NCI-H2227 treated with DMSO at 0.1 percent for 48 hours (cell line): ENCODE data around the gene BRPF1.
A peak's percentile ranks its signal among the peaks of the same experiment; 100 is the strongest.

Source experiments
- DNase-seq: peaks from one replicate; lab custom pipeline; 2025; lab: John Stamatoyannopoulos, UW

Gene BRPF1, protein sequence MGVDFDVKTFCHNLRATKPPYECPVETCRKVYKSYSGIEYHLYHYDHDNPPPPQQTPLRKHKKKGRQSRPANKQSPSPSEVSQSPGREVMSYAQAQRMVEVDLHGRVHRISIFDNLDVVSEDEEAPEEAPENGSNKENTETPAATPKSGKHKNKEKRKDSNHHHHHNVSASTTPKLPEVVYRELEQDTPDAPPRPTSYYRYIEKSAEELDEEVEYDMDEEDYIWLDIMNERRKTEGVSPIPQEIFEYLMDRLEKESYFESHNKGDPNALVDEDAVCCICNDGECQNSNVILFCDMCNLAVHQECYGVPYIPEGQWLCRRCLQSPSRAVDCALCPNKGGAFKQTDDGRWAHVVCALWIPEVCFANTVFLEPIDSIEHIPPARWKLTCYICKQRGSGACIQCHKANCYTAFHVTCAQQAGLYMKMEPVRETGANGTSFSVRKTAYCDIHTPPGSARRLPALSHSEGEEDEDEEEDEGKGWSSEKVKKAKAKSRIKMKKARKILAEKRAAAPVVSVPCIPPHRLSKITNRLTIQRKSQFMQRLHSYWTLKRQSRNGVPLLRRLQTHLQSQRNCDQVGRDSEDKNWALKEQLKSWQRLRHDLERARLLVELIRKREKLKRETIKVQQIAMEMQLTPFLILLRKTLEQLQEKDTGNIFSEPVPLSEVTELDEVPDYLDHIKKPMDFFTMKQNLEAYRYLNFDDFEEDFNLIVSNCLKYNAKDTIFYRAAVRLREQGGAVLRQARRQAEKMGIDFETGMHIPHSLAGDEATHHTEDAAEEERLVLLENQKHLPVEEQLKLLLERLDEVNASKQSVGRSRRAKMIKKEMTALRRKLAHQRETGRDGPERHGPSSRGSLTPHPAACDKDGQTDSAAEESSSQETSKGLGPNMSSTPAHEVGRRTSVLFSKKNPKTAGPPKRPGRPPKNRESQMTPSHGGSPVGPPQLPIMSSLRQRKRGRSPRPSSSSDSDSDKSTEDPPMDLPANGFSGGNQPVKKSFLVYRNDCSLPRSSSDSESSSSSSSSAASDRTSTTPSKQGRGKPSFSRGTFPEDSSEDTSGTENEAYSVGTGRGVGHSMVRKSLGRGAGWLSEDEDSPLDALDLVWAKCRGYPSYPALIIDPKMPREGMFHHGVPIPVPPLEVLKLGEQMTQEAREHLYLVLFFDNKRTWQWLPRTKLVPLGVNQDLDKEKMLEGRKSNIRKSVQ (N-terminal part only)

DNA sequence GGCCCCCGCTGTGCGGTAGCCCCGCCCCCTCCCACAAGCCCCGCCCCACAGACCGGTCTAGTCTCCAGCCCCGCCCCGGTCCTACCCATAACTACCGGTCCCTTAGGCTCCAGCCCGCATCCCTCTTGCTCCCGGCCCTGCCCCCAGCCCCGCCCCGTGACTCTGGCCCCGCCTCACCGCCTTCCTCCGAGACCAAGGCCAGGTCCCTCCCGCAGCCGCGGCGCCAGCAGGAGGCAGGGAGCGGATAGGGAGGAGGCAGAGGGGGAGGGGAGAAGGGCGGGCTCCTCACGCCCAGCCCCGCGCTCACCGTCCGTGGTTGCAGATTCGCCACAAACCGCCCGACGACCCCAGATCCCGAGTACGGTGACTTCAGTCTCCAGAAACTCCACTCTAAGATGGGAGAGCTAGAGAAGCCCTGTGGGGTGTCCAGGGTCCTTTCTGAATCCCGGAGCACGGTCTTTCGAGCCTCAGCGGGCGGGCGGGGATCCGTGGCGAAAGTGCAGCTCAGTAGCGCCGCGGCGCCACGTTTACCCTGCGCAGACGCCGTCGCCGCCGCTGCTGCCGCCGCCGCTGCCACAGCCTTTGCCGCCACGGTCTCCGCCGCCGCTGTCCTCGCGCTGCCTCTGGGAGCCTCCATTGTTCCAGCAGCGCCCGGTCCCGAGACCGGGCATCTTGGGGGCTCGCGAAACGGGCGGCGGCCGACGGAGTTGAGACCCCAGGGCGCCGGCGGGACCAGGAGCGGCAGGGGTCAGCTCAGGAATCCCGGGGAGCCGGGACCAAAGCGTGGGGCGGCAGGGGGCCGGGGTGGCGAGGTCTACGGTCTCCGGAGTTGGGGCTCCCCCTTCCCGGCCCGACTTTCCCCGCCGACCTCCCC lies at the start of gene BRPF1:
TSS of gene BRPF1 (plus strand) at position 530 of the 874 bp plus-strand sequence. CDS start 2,406 bp downstream, outside the sequence.
- peak; percentile 87 for DNase-seq

DNA sequence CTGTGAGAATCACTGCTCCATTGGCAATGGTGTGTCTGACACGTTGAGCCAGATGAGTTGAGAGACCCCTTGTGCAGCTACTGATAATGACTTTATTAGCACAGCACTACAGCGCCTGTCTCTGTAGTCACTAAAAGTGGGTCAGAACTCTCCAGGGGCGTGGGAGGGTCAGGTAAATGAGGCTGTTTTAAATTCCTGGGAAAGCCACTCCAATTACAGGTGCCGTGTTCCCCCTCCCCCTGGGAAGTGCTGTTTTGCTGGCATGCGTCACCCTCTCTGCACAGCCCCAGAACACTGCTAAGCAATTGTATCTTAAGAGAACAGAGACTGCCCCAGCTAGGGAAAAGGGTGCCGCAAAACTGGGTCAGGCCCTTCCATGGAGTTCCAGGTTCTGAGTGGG lies 49.4 kb upstream of the BRPF1 start:
- no peak for DNase-seq

DNA sequence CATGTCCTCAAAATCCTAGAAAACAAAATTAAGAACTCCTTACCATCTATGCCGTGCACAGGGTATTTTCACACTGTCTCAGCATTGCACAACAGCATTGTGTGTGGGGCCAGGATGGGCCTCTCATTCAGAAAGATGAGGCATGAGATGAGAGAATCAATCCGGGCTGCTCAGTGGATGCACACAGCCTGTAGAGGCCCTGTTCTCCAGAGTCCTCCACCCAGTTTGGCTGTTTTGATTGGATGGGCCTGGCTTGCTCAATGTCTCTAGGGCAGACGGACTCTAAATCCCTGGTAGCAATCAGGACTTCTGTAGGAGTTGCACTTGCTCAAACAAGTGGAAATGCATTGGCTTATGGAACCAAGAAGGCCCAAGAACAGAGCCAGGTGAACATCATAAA lies 48.1 kb upstream of the BRPF1 start:
- DNase-seq = no peak

DNA sequence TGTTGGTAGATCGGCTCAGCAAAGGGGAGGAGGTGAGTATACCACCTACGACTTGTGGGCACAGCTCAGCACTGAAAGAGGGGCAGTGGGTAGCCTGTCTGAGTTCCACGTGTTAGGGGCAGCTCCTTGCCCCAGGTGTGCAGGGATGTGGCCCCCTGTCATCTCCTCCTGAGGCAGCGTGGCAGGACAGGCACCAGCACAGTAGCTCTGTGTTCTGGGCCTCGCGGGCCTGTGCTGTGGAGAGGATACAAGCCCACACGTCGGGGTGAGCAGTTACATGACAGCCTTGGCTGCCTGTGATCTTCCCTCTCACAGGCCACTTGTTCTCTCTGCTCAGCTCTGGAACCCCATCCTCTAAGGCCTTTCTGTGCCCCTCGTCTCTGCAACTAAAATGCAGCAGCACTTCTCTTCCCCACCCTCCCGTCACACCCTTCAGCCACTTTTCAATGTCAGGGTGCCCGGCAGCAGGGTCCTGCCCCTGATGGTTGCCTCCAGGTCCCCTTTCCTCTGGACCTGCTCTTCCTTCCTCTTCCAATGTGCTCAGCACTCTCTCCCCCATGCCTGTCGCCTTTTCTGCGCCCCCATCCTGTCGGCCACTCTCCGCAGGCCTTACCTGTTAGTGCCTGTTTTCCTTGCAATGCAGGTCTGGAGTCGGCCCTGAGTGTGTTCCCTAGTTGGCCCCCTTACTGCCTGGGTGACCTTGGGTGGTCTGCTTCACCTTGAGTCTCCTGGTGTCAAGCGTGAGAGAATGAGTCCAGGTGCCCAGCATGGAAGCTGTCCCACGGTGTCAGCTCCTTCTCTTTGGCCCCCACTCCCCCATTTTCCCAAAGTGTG lies 46.1 kb upstream of the BRPF1 start:
- DNase-seq = no peak

DNA sequence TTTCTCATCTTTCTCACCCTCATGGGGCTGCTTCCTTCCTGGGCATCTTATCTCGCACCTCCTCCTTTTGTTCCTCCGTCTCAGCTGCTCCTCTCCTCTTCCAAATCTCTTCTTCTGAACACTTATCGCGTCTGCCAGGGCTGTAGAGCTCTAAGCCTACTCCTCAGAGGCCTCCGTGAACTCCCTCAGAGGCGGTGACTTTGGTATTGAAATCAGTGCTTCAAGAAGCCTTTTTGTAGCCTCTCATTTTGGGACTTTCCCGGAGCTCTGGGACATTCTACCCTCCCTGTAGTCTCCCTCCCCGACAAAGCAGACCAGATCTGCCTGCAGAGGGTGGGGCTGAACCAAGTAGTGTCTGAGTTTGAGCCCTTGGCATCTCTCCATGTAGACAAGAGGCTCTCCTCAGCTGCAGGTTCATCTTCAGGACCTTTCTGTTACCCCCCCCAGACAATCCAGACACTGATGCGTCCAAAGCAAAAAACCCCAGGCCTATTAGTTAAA lies 45.4 kb upstream of the BRPF1 start:
- no peak for DNase-seq

DNA sequence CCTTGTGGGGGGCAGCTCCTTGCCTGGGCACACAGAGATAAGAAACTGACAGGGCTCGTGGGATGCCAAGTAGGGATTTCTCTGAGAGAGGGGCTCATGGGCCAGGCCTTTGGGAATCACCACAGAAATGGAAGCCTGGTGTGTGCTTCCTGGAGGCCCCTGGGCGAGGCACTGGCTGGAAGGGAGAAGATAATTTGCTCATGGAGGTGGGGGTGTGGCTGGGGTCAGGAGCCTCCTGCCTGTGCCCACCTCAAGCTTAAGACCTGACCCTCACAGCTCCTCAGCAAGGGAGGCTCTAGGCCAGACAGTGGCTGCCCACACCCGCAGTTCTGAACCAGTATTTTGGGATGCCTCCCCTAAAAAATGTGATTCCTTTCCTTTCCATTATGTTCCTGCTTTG lies 44.8 kb upstream of the BRPF1 start:
- DNase-seq = no peak

DNA sequence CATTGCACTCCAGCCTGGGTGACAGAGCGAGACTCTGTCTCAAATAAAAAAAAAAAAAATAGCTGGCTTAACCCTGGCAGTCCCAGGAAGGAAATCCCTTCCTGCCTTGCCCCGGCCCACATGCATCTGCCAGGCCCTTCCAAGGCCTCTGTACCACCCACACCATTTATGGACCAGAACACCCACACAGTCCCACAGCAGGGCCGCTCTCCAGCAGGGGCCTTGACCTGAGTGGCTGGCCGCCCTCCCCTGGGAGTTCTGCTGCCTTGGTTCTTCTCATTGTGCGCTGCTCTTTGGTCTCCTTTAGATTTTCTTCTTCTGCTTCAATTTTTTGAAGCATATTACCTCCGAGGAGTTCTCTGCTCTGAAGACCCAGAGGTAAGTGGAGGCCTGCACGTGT lies 44.0 kb upstream of the BRPF1 start:
- no peak for DNase-seq

DNA sequence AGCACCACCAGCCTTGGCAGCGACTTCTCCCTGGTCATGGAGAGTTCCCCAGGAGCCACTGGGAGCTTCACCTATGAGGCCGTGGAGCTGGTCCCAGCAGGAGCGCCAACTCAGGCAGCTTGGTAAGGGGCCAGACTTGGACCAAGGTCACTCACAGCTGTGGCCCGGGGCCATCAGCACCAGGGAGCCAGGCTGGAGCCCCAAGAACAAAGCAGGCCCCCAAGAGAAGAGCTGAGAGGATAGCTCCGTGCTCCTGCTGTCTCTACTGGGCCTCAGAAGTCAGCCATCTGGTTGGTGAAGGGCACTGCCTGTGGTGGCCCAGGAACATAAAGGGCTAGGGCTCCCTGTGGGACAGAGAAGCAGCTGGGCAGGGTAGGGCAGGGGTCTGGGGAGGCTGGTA lies 42.6 kb upstream of the BRPF1 start:
- DNase-seq = no peak

DNA sequence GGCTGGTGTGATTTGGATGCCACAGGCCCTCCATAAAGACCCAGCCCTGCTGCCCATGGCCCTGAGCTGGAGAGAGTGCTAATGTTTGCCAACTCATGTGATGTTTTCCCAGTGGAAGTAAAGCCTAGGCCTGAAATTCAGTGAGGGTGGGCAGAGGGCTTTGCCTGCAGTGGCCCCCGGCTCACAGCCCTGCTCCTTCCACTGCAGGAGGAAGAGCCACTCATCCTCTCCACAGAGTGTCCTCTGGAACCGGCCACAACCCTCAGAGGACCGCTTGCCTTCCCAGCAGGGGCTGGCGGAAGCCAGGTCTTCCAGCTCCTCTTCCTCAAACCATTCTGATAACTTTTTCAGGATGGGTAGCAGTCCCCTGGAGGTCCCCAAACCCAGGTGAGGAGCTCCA lies 41.8 kb upstream of the BRPF1 start:
- DNase-seq = no peak

DNA sequence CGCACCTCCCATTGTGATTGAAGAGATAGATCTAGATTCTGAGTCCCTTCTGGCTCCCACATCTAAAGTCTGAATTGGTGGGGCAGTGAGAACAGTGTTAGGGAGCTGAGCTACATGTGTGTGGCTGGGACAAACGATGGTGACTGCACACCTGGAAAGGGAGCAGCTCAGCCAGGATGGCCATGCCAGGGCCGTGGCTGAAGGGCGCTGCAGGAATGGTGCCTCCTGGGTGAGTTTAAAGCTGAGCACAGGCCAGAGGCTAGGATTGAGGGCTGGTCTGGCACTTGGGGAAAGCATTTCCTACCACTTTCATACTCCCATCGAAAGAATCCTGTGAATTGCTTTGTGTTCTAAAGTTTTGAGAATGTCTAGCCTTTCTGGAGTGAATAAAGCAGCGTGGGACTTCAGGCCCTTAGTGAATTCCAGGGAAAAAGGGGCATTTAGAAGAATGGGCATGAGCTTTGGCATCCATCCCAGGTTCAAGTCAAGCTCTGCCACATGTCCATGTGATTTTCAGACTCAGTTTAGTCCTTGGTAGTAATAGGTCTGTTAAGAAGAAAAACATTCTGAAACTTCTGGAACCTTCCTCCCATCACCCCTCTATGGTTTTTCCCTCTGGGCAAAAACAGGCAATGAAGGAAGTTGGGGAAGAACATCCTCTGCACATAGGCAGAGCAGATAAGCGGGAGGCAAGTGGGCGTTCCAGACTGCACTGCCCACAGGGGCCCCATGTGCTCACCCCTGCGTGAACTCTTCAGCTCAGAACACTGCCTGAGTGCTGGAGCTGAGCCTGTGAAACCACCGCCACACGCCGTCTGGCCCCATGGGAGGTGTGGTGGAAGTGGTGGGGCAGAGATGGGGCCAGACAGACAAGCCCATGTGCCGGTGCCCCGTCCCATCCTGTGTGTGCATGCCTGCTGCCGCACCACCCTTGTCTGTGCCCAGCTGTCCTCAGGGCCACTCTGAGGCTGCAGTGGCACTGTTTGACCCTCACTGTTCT lies 40.8 kb upstream of the BRPF1 start:
- DNase-seq = no peak

DNA sequence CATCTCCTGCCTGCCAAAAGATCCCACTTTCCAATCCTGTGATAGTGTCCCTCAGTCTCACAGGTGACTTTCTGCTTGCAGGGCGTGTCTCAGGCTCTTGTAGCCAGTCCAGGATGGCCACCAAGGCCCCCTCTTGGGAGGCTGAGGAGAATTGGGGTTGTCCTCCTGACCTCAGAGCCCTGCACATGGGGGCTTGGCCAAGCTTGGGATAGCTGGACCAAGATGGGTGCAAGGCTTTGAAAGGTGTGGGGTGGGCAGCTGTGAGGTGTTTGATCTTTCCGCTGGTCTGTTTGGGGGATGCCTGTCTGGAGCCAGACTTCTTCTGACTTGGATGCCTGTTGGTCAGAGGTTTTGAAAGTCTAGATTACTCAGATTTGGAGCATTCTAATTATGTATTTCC lies 39.9 kb upstream of the BRPF1 start:
- no peak for DNase-seq

DNA sequence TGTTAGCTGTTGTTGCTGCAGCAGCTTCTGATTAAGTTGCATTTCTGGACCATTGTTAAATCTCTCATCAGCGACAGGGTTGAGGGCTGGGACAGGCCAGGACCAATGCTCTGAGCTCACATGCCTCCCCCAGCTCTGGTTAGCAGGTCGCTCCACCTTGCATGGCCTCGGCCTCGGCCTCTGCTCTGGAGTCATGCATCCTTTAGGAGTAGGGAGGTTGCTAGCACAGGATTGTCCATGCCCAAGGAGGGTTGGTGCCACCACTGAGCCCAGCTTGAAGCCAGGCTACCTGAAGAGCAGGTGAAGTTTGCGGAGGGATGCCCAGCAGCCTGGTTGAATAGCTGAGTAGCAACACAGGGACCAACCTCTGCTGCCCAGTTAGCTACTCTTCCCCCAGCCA lies 39.1 kb upstream of the BRPF1 start:
- DNase-seq = no peak

DNA sequence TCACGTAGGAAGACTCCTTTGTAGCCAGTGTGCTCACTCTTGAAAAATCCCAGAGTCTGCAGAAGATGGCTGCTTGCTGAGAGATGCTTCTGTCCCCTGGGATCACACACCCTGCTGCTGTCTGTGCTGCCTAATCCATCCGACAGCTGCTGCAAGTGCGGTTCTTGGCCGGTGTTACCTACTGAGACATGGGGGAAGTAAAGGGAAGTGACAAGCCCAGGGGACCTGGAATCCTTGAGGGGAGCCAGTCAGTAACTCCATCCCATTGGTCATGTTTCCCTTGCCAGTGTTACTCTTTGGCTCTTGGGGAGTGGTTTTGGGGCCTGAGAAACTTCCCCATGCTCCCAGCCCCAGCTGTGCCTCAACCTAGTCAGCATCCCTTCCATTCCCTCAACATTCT lies 36.2 kb upstream of the BRPF1 start:
- no peak for DNase-seq

DNA sequence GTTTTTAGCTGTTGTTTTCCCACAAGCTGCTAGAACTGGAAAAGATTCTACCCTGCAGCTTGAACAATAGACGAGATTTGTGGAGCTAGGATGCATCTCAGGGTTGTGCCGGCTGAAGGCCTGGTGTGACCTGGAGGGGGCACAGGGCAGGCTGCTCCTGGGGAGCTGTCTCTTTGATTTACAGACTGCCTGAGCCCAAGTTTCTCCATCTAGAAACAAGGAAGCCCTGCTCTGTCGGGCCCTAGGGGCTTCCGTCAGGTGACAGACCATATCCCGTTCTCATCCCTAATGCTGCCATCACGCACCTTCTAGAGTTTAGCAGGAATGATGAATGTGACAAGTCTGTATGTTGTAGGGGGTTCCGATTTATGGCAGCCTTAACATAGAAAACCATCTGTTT lies 35.8 kb upstream of the BRPF1 start:
- no peak for DNase-seq

DNA sequence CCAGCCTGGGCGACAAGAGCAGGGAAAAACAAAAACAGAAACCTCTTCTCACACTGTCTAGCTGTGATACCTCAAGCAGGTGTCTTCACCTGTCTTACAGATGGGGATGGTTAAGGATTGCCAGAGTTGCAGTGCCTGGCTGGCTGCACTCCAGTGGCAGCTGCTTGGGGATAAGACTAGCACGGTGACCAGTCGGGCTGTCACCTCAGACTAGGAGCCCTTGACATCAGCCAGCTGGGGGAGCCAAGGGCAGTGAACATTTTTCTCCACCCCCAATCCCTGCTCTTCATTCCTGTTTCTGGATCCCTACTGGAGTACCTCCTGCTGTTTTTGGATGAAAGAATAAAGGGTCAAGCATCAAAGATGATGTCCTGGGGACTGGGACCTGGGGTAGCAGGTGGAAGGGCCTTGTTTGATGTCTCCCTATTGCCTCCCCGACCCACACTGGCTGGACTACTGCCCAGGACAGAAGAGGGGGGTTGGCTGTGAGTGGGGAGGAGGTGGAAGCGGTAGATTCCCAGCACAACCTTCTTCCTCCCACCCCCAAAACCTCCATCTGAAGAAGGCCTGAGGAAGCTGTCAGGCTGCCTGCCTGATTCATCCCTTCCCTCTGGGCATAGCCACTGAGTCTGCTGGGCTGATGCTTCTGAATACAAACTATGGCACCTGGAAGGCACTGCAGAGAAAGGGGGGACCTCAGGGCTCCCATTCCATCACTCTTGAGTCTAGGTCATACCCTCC lies 34.9 kb upstream of the BRPF1 start:
- DNase-seq = no peak

DNA sequence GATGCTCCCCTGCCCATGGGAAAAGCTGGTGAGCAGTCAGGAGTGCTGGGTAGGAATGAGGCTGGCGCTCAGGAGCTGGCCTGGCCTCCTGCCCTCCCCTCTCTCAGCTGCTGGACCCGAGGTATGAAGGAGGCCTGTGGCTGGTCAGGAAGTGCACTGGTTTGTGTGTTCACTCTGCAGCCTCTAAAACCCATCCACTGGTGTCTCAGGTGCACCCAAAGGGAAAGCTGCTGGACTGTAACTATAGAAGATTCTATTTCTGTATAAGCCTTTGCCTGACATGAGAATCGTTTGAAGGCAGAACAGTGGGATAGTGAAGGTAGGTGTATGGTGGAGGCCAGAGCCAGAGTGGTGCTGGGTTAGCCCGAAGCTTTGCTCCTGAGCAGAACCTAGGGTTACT lies 33.6 kb upstream of the BRPF1 start:
- no peak for DNase-seq

DNA sequence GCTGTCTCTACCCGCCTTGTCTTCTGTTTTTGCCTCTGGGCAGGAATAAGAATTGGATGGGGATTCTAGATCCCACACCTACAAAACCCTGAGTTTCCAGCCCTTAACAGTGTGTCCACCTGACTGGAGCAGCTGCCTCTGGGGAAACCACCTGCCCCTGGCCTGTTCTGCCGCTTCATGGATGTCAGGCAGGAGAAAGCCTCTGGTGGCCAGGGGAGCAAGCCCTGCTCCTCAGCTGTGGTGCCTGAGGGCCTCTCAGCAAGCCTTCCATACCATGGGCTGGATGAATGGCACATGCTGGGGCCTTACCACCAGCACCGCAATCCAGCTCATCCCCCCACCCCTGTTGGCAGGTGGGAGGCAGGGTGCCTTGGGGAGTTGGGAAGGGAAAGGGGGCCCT lies 33.2 kb upstream of the BRPF1 start:
- DNase-seq = no peak

DNA sequence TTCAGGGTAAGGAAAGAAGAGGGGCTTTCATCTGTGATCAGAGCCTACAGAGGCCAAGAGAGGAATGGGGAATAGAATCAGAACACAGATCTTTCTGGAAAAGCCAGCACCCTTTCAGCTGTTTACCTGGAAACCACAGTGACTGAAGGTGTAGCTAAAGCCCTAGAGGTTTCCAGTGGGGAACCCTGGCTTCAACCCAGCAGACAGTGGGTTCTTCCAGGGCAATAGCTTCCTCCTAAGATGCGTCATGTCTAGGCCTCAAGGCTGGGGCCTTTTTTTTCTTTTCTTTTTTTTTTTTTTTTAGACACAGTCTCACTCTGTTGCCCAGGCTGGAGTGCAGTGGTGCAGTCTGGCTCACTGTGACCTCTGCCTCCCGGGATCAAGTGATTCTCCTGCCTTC lies 31.0 kb upstream of the BRPF1 start:
- DNase-seq = no peak

DNA sequence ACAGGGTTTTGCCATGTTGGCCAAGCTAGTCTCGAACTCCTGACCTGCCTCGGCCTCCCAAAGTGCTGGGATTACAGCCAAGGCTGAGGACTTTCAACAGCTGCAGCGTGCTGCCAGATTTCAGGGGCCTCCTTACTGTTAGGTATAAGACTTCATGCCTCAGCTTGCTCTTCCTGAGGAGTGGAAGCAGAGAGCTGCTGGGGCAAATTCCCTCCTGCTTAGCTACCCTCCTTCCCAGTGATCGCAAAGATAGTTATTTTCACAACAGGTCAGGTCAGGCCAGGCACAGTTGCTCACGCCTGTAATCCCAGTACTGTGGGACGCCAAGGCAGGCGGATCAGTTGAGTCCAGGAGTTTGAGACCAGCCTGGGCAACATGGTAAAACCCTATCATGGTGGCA lies 30.5 kb upstream of the BRPF1 start:
- DNase-seq = no peak
